Measurements from ENCODE around the gene TRIM69.
"Not testable (repeated sequence)": the region's sequence is repeated elsewhere in the genome, so short reads cannot be mapped to it uniquely, and the experiment has no call there.

TRIM69 gene

GRCh38 chr15:44716983-44717602, 19.2 kb upstream of the TRIM69 start:
- DNase-seq, result peak in 1 of 2 donors; percentile 43

- DNase-seq, result peak in 1 of 2 donors; percentile 35
Measured at GRCh38 chr15:44718180-44718926, 18.0 kb upstream of the TRIM69 start.

GRCh38 chr15:44718927-44719292, 17.4 kb upstream of the TRIM69 start:
- no peak for DNase-seq

- DNase-seq, result peak; percentile 75 to 85
Measured at GRCh38 chr15:44719293-44719999, 16.9 kb upstream of the TRIM69 start.

GRCh38 chr15:44720000-44720435, 16.3 kb upstream of the TRIM69 start:
- not testable (repeated sequence) for DNase-seq

GRCh38 chr15:44720460-44721176, 15.7 kb upstream of the TRIM69 start:
- peak; percentile 39 to 72 for DNase-seq

- peak in 1 of 2 donors; percentile 43 for DNase-seq
Measured at GRCh38 chr15:44722011-44722410, 14.3 kb upstream of the TRIM69 start.

GRCh38 chr15:44726136-44726535, 10.2 kb upstream of the TRIM69 start:
- DNase-seq, result peak in 1 of 2 donors; percentile 46

- peak; percentile 88 to 93 for DNase-seq
Measured at GRCh38 chr15:44726568-44727484, 9.5 kb upstream of the TRIM69 start.

- DNase-seq, result peak in 1 of 2 donors; percentile 75
Measured at GRCh38 chr15:44727485-44728231, 8.7 kb upstream of the TRIM69 start.

- not testable (repeated sequence) for DNase-seq
Measured at GRCh38 chr15:44728232-44728575, 8.1 kb upstream of the TRIM69 start.

GRCh38 chr15:44728576-44729407, 7.5 kb upstream of the TRIM69 start:
- DNase-seq, result peak; percentile 99 to 100

GRCh38 chr15:44729408-44730127, 6.8 kb upstream of the TRIM69 start:
- DNase-seq, result peak; percentile 62 to 70

- DNase-seq, result peak in 1 of 2 donors; percentile 39
Measured at GRCh38 chr15:44734839-44735481, 1.4 kb upstream of the TRIM69 start.

GRCh38 chr15:44735482-44736180, 697 bp upstream of the TRIM69 start:
- DNase-seq, result peak; percentile 49 to 63

GRCh38 chr15:44738340-44738984, 2.1 kb downstream of the TRIM69 start:
- DNase-seq, result peak in 1 of 2 donors; percentile 75

GRCh38 chr15:44739222-44739847, 3.0 kb downstream of the TRIM69 start:
- peak in 1 of 2 donors; percentile 30 for DNase-seq

All from CD4-positive, alpha-beta T cell treated with Interferon alpha-2 for 1 hour (primary cell).